GOT3 (cell line): ENCODE data around the gene RCCD1.
"Not testable (repeated sequence)": the region's sequence is repeated elsewhere in the genome, so short reads cannot be mapped to it uniquely, and the experiment has no call there.

Experiments
- DNase-seq: peaks from one replicate; lab custom pipeline; 2025; ENCODE audit warnings: mixed read lengths; lab: John Stamatoyannopoulos, UW

RCCD1 gene, protein sequence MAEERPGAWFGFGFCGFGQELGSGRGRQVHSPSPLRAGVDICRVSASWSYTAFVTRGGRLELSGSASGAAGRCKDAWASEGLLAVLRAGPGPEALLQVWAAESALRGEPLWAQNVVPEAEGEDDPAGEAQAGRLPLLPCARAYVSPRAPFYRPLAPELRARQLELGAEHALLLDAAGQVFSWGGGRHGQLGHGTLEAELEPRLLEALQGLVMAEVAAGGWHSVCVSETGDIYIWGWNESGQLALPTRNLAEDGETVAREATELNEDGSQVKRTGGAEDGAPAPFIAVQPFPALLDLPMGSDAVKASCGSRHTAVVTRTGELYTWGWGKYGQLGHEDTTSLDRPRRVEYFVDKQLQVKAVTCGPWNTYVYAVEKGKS

GRCh38 chr15:90954712-90955623 is at the start of gene RCCD1:
Gene RCCD1, plus strand, starts transcription at chr15:90954884. Its CDS starts 1,851 bp downstream, at chr15:90956735.
- peak; percentile 64 for DNase-seq

DNA sequence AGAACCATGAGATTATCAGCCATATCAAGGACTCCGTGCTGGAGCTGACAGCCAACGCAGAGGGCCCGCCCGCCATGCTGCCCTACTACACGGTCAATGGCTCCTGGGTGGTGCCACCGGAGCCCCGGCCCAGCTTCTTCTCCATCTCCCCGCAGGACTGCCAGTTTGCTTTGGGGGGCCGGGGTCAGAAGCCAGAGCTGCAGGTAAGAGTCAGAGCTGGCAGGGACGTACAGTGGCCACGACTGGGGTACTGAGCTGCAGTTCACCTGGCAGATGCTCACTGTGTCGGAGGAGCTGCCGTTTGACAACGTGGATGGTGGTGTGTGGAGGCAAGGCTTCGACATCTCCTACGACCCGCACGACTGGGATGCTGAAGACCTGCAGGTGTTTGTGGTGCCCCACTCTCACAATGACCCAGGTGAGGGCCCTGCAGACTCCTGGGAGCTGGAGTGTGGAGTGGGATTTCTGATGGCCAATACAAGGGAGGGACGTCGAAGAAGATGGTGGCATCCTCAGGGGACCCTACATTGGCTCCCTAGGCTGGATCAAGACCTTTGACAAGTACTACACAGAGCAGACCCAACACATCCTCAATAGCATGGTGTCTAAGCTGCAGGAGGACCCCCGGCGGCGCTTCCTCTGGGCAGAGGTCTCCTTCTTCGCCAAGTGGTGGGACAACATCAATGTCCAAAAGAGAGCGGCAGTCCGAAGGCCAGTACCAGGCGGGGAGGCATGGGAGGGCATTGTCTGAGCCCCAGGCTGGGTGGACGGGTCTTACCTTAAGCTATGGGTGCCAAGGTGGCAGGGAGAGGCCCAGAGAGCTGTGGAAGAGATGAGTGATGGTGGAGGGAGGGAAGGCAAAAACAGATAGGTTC is 49.1 kb upstream of the RCCD1 start:
- no peak for DNase-seq

GRCh38 chr15:90906181-90906849 is 48.4 kb upstream of the RCCD1 start:
- DNase-seq, result no peak

DNA sequence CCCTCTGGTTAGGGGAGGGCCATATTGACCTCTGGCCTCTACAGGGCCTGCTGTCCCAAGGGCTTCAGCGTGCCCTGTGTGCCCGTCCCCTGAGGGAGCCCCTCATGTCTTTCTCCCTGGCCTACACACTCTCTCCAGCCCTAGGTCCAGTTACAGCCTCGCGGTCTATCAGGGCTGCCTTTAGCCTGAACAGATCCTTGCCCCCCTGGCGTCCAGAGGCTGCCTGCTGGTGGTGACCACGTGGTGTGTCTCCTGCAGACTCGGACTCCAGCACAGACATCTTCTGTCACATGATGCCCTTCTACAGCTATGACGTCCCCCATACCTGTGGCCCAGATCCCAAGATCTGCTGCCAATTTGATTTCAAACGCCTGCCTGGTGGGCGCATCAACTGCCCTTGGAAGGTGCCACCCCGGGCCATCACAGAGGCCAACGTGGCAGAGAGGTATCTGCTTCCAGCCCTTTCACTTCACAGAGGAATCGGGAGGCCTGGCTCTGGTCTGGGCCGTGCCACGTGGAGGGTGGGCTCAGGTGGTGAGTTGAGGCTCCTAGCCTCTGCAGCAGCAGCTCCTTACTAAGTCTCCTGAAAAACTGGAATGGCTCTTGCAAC is 47.5 kb upstream of the RCCD1 start:
- no peak for DNase-seq

- DNase-seq, result no peak
These were observed 46.7 kb upstream of the RCCD1 start for GRCh38 chr15:90907838-90908507.

DNA sequence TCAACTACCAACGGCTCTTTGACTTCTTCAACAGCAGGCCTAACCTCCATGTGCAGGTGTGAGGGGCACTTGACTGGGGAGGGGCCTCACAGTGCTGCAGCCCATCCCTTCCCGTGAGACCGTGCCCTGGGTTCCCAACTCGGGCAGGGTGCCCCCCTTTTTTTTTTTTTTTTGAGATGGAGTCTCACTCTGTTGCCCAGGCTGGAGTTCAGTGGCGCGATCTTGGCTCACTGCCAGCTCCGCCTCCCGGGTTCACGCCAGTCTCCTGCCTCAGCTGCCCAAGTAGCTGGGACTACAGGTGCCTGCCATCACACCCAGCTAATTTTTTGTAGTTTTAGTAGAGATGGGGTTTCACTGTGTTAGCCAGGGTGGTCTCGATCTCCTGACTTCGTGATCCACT is 45.2 kb upstream of the RCCD1 start:
- DNase-seq, result not testable (repeated sequence)

DNA sequence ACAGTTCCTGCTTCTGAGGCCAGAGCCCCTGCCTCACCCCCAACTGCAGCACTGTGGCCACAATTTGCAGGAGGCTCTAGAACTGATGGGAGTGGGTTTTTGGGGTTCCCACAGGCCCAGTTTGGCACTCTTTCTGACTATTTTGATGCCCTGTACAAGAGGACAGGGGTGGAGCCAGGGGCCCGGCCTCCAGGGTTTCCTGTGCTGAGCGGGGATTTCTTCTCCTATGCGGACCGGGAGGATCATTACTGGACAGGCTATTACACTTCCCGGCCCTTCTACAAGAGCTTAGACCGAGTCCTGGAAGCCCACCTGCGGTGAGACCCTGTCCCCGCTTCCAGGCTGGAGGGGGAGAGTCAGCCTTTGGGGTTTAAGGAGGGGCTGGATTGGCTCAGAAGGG is 44.7 kb upstream of the RCCD1 start:
- DNase-seq, result no peak

GRCh38 chr15:90910441-90911301 is 44.0 kb upstream of the RCCD1 start:
- DNase-seq, result no peak

- DNase-seq, result no peak
These were observed 43.4 kb upstream of the RCCD1 start for GRCh38 chr15:90911302-90911623.

GRCh38 chr15:90911906-90912769 is 42.5 kb upstream of the RCCD1 start:
- no peak for DNase-seq

DNA sequence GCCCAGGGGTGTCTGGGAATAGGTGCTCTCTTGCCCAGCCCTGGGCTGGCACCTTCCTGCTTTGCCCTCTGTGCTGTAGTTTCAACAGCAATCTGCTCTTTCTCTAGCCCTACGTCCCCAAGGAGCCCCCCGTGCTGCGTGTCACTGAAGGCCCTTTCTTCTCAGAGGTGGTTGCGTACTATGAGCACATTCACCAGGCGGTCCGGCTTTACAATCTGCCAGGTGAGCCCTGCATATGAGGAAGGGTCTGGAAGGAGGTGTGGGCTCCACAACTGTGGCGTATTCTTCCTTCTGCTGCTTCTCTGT is 42.0 kb upstream of the RCCD1 start:
- no peak for DNase-seq

DNA sequence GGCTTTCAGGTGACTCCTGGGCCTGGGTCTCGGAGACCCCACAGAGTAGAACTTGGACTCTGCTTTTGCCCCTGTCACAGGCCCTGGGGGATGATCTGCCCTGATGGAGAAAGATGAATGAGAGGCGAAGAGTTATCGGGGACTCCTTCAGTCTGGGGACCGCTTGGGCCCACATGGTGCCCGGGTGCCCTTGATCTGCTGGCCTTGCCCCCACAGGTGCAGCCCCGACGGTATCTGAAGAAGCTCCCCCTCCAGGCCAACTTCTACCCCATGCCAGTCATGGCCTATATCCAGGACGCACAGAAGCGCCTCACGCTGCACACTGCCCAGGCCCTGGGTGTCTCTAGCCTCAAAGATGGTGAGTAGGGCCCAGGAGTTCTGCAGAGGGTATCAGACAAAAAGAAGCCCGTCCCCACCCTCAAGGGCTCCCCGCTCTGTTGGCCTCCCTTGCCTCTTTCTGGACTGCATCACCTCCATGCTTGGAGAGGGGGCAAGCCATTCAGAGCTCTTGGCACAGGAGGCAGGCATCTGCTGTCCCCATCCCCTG is 41.2 kb upstream of the RCCD1 start:
- no peak for DNase-seq

DNA sequence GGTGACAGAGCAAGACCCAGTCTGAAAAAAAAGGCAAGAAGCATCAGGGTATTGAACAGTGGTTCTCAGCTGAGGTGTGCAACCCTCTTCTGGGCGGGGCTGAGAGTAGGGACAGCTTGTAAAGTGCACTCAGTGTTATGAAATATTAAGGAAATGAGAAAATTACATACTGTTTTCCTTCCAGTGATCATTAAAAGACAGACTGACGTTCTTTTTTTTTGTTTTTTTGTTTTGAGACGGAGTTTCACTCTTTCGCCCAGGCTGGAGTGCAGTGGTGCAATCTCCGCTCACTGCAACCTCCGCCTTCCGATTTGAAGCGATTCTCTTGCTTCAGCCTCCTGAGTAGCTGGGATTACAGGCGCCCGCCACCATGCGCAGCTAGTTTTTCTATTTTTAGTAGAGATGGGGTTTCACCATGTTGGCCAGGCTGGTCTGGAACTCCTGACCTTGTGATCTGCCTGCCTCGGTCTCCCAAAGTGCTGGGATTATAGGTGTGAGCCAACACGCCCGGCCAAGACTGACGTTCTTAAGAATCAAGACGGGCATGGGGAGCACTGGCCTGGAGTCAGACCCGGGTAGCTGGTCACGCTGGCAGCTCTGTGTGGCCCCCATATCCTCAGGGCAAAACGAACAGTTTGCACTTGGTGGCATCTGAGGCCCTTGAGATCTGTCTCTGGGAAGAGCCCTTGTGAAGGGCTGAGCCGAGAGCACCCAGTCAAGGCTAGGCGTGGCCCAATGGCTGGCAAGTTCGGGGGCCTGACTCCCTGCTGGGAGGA is 40.2 kb upstream of the RCCD1 start:
- no peak for DNase-seq

DNA sequence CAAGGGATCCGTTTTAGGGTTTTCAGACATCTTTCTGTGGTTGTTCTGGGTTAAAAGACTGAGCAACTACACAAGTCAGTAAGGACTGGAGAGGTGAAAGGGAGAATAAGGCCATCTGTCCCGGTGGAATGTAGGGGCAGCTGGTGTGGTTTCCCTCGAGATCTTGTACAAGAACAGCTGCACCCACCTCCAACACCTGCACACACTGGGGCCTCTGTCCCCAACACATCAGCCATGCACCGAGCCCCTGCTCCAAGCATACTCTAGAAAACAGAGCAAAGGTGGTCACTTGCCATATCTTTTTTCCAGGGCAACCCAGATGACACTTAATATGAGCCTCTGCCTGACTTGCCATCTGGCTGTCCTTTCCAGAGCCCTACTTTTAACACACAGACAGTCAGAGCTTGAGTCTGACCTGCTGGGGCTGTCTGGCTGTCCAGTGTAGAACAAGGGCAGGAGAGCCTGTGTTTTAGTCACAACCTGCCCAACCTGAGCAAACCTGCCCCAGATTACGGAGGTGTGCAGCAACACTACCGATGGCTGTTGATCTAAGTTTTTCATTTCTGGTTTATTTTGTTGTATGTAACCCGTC is 39.4 kb upstream of the RCCD1 start:
- DNase-seq, result no peak

GRCh38 chr15:90915808-90916440 is 38.8 kb upstream of the RCCD1 start:
- DNase-seq, result no peak

- no peak for DNase-seq
These were observed 38.2 kb upstream of the RCCD1 start for GRCh38 chr15:90916461-90916860.

- DNase-seq, result no peak
These were observed 37.1 kb upstream of the RCCD1 start for GRCh38 chr15:90917569-90917968.
